Testis (tissue), 2 donors: ENCODE results near the gene BSND.
A peak's percentile ranks its signal among the peaks of the same experiment; 100 is the strongest.

Experiments
- CTCF ChIP-seq, 3 experiments: fragments of 450-650 bp in 2 of 3; fragments of 200-600 bp in 1 of 3; sonication (generic) in 1 of 3; IDR thresholded peaks; one replicate each; pipeline ENCODE4 v1.5.1; 2016 to 2019; ENCODE audit warnings: antibody characterized with exemption in 3 of 3, mild to moderate bottlenecking in 2 of 3, moderate library complexity in 1 of 3
- POLR2A ChIP-seq: fragments of 450-650 bp; IDR thresholded peaks from one replicate; pipeline ENCODE4 v1.6.1; 2017; ENCODE audit warnings: antibody characterized with exemption, mild to moderate bottlenecking, moderate library complexity

GRCh38 chr1:54950369-54951163 lies 48.2 kb upstream of the BSND start:
- TF ChIP-seq CTCF (IDR thresholded peaks at IDR 0.05) = peak; percentile 79 to 91 (median 85)
- TF ChIP-seq POLR2A = no peak
